Nephron (organoid): ENCODE results near the gene UBALD1.

Source experiments
- H3K27ac Mint-ChIP-seq, 3 experiments: 2 replicates each; pipeline ENCODE4 v1.8.0; 2020; ENCODE audit warnings: mixed read lengths in 3 of 3, mild to moderate bottlenecking in 2 of 3, moderate library complexity in 1 of 3
- H3K27me3 Mint-ChIP-seq: 2 replicates; pipeline ENCODE4 v1.8.0; 2021; ENCODE audit warnings: low read depth, mild to moderate bottlenecking, moderate library complexity, mixed read lengths
- H3K36me3 Mint-ChIP-seq: 2 replicates; pipeline ENCODE4 v1.8.0; 2020; ENCODE audit warnings: low read depth, mixed read lengths
- H3K4me1 Mint-ChIP-seq: 2 replicates; pipeline ENCODE4 v1.8.0; 2020; ENCODE audit warnings: mixed read lengths
- H3K4me3 Mint-ChIP-seq, 3 experiments: 2 replicates each; pipeline ENCODE4 v1.8.0; 2020; ENCODE audit warnings: mild to moderate bottlenecking in 3 of 3, mixed read lengths in 3 of 3, moderate library complexity in 2 of 3
- H3K9me3 Mint-ChIP-seq: 2 replicates; pipeline ENCODE4 v1.8.0; 2020; ENCODE audit warnings: mixed read lengths
- TF ChIP-seq, protein P1 (sequence below), 3 experiments: fragments of 200-600 bp; sonication (generic); IDR thresholded peaks; one replicate each; pipeline ENCODE4 v1.5.0; 2021; ENCODE audit warnings: antibody characterized with exemption in 3 of 3; ENCODE audit not compliant: unreplicated experiment in 3 of 3

Gene UBALD1

DNA sequence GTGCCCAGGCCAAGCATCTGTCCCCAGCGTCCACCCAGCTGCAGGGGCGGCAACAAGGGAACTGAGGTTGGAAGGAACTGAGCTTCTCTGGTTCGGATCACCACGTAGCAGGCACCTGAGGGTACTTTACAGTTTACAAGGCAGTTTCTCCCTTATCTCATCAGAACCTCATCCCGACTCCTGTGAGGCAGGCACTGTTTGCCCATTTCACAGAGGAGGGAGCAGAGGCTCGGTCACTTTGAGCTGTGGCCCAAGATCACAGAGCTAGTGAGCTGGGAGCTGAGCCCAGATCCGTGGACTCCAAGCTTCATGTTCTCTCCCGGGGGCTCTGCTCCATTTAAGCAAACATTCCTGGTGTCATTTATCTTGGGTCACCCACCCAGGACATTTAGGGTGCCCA is 15.1 kb downstream of the UBALD1 start:
- Mint-ChIP-seq H3K4me1 (peaks cover 10% of the 10 kb centered on the region), H3K4me3 (no peak overlapping the region), H3K9me3 (no peaks in the 10 kb centered on the region), H3K27ac (no peak overlapping the region), H3K27me3 (no peaks in the 10 kb centered on the region), H3K36me3 (no peaks in the 10 kb centered on the region)
- TF ChIP-seq, protein P1, sequence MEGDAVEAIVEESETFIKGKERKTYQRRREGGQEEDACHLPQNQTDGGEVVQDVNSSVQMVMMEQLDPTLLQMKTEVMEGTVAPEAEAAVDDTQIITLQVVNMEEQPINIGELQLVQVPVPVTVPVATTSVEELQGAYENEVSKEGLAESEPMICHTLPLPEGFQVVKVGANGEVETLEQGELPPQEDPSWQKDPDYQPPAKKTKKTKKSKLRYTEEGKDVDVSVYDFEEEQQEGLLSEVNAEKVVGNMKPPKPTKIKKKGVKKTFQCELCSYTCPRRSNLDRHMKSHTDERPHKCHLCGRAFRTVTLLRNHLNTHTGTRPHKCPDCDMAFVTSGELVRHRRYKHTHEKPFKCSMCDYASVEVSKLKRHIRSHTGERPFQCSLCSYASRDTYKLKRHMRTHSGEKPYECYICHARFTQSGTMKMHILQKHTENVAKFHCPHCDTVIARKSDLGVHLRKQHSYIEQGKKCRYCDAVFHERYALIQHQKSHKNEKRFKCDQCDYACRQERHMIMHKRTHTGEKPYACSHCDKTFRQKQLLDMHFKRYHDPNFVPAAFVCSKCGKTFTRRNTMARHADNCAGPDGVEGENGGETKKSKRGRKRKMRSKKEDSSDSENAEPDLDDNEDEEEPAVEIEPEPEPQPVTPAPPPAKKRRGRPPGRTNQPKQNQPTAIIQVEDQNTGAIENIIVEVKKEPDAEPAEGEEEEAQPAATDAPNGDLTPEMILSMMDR (IDR thresholded peaks at IDR 0.05; ENCODE audit: unreplicated experiment in 3 of 3), result no peak

GRCh38 chr16:4599037-4599436 is 15.7 kb downstream of the UBALD1 start:
- no peaks in the 10 kb centered on the region for H3K36me3 Mint-ChIP-seq
- peak overlapping the region in 2 of 3 experiments; percentile 45 to 52 for H3K27ac Mint-ChIP-seq
- TF ChIP-seq, protein P1 (IDR thresholded peaks at IDR 0.05; ENCODE audit: unreplicated experiment in 3 of 3), result no peak
- H3K9me3 Mint-ChIP-seq, result no peaks in the 10 kb centered on the region
- peaks cover 10% of the 10 kb centered on the region for H3K4me1 Mint-ChIP-seq
- no peaks in the 10 kb centered on the region for H3K27me3 Mint-ChIP-seq
- H3K4me3 Mint-ChIP-seq, result no peak overlapping the region

DNA sequence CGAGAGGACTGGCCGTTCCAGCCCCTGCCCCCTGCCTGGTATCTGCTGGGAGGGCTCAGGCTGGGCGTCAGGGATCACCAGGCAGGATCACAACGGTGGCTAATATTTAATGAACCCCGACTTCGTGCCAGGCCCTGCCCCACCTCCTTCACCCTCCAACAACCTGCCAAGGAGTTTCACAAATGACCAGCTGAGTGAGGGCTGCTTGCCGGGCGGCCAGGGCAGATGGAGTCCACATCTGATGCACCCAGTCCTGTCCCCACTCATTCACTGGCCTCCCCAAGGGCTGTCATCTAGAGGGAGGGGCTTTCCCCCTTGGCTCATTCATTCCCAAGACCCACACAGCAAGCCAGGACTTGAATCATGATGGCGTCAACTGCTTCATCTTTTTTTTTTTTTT is 17.5 kb downstream of the UBALD1 start:
- H3K9me3 Mint-ChIP-seq, result no peaks in the 10 kb centered on the region
- peaks cover 23% of the 10 kb centered on the region for H3K4me1 Mint-ChIP-seq
- no peaks in the 10 kb centered on the region for H3K27me3 Mint-ChIP-seq
- TF ChIP-seq, protein P1 (IDR thresholded peaks at IDR 0.05; ENCODE audit: unreplicated experiment in 3 of 3), result no peak
- H3K4me3 Mint-ChIP-seq, result peak overlapping the region in 1 of 3 experiments; percentile 11
- H3K27ac Mint-ChIP-seq, result peak overlapping the region; percentile 81 to 86 (median 81)
- H3K36me3 Mint-ChIP-seq, result no peaks in the 10 kb centered on the region

DNA sequence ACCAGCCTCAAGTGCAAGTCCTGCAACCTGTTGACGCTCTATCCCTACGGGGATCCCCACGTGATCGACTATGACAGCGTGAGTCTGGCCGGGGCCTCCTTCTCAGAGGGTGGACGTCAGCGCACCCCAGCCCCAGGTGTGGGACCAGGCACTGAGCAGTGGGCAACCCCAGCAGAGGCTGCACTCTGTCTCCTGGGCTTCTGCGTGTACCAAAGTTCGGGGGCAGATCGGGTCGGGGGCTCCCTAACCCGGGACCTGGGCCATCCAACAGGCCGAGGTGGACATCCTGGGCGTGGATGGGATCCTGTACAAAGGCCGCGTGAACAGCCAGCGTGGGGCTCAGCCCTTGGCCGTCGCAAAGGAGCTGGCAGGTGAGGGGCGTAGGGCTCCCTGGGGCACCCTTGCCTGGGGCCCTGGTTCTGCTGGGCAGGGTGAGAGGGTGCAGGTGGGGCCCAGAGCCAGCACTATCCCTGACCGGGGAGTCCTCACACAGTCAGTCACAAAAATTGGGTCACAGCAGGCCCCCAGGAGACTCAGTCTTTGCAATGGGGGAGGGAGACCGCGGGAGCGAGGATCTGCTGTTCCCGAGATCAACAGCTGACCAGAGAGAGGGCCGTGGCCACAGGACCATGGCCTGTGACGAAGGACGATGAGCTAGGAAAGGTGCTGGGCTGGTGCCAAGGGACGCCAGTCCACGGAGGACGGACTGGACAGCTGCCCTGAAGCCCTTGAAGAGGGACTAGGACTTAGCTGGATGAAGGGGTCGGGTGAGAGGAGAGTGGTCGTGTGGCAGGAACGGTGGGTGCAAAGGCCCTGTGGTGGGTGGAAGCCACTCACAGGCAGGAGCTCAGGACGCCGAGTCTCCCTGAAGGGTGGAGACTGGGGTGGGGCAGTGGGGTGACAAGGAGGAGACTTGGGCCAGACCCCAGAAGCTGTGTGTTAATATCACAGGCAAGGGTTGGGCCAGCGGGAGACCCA is 20.0 kb downstream of the UBALD1 start:
- Mint-ChIP-seq H3K4me1 (peaks cover 17% of the 10 kb centered on the region), H3K4me3 (no peak overlapping the region), H3K27ac (peak overlapping the region in 1 of 3 experiments; percentile 52), H3K27me3 (no peaks in the 10 kb centered on the region), H3K9me3 (no peaks in the 10 kb centered on the region), H3K36me3 (no peaks in the 10 kb centered on the region)
- TF ChIP-seq, protein P1 (IDR thresholded peaks at IDR 0.05; ENCODE audit: unreplicated experiment in 3 of 3), result no peak

DNA sequence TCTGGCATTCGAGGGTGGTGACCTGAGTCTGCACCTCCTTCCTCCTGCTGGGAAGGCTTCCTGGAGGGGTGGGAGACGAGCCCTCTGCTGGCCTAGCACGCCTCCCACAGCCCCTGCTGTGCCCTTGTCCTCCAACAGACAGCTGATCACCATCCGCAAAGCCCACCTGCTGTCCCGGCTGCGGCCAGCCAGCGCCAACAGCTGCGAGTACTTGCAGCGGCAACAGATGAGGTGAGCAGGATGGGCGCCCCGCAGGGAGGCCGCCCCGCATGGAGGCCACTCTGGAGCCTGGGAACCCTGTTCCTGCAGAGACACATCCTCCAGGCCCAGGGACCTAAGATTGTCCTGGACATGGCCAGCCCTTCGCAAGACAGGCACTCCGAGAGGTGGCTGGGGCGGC is 21.6 kb downstream of the UBALD1 start:
- H3K27ac Mint-ChIP-seq, result peak overlapping the region in 2 of 3 experiments; percentile 32 to 63
- H3K27me3 Mint-ChIP-seq, result no peaks in the 10 kb centered on the region
- H3K4me3 Mint-ChIP-seq, result no peak overlapping the region

More for the DNA sequence above, 21.6 kb downstream of the UBALD1 start:
- TF ChIP-seq, protein P1 (IDR thresholded peaks at IDR 0.05; ENCODE audit: unreplicated experiment in 3 of 3), result no peak
- peaks cover under 1% of the 10 kb centered on the region for H3K9me3 Mint-ChIP-seq
- no peaks in the 10 kb centered on the region for H3K36me3 Mint-ChIP-seq
- H3K4me1 Mint-ChIP-seq, result peaks cover 17% of the 10 kb centered on the region
